A549 (cell line): ENCODE data around the gene TMEM175.

Experiments
- CEBPB ChIP-seq, 2 experiments: fragments of >200 bp in 1 of 2; sonication (Bioruptor Twin) in 1 of 2; formaldehyde crosslinking in 1 of 2; IDR thresholded peaks; 2 replicates each; pipeline ENCODE4 v1.6.1; 2012 to 2016
- ESRRA ChIP-seq: fragments of 150-350 bp; IDR thresholded peaks from 2 replicates; pipeline ENCODE4 v1.6.1; 2014; ENCODE audit warnings: mild to moderate bottlenecking, low read length, borderline replicate concordance
- JUN ChIP-seq, 2 experiments: fragments of >200 bp; sonication (Bioruptor Twin); formaldehyde crosslinking; IDR thresholded peaks; 2 replicates in 1 of 2; 3 replicates in 1 of 2; pipeline ENCODE4 v1.6.1; 2016 to 2017
- MAZ ChIP-seq: fragments of 150-350 bp; IDR thresholded peaks from 2 replicates; pipeline ENCODE4 v1.6.1; 2014; ENCODE audit warnings: antibody characterized with exemption, low read depth, low read length, borderline replicate concordance
- MYC ChIP-seq: IDR thresholded peaks from 2 replicates; pipeline ENCODE4 v1.6.1; 2012; ENCODE audit warnings: mild to moderate bottlenecking, inconsistent platforms, low read length, improper control_type of control experiment, borderline replicate concordance
- POLR2A ChIP-seq: IDR thresholded peaks from 2 replicates; pipeline ENCODE4 v1.6.1; 2012; ENCODE audit warnings: mild to moderate bottlenecking, low read length
- SMC3 ChIP-seq: fragments of >200 bp; sonication (Bioruptor Twin); formaldehyde crosslinking; IDR thresholded peaks from 3 replicates; pipeline ENCODE4 v1.6.1; 2018; ENCODE audit warnings: inconsistent platforms
- SREBF2 ChIP-seq: fragments of 450-650 bp; IDR thresholded peaks from 2 replicates; pipeline ENCODE4 v1.6.1; 2014; ENCODE audit warnings: mild to moderate bottlenecking, moderate library complexity
- TP53 ChIP-seq: fragments of 250-450 bp; sonication (Bioruptor Pico); IDR thresholded peaks from 2 replicates; pipeline ENCODE4 v1.5.0; 2021; ENCODE audit warnings: mild to moderate bottlenecking, moderate library complexity
- ZSCAN20 ChIP-seq: fragments of 250-450 bp; sonication (Bioruptor Pico); IDR thresholded peaks from 2 replicates; pipeline ENCODE4 v1.8.0; 2022; ENCODE audit warnings: mild to moderate bottlenecking, moderate library complexity
- TF ChIP-seq, protein P1 (sequence below): fragments of >200 bp; sonication (Bioruptor Twin); formaldehyde crosslinking; IDR thresholded peaks from 3 replicates; pipeline ENCODE4 v1.5.1; 2016

GRCh38 chr4:957581-958313, 25.5 kb downstream of the TMEM175 start:
- TF ChIP-seq ZSCAN20 (CRISPR knock-in tag) (no peak), CEBPB (IDR thresholded peaks at IDR 0.05) (no peak), ESRRA (no peak), JUN (IDR thresholded peaks at IDR 0.05) (no peak), POLR2A (no peak), MYC (no peak), MAZ (no peak), SREBF2 (no peak), SMC3 (no peak), TP53 (no peak)
- TF ChIP-seq, protein P1, sequence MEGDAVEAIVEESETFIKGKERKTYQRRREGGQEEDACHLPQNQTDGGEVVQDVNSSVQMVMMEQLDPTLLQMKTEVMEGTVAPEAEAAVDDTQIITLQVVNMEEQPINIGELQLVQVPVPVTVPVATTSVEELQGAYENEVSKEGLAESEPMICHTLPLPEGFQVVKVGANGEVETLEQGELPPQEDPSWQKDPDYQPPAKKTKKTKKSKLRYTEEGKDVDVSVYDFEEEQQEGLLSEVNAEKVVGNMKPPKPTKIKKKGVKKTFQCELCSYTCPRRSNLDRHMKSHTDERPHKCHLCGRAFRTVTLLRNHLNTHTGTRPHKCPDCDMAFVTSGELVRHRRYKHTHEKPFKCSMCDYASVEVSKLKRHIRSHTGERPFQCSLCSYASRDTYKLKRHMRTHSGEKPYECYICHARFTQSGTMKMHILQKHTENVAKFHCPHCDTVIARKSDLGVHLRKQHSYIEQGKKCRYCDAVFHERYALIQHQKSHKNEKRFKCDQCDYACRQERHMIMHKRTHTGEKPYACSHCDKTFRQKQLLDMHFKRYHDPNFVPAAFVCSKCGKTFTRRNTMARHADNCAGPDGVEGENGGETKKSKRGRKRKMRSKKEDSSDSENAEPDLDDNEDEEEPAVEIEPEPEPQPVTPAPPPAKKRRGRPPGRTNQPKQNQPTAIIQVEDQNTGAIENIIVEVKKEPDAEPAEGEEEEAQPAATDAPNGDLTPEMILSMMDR: no peak
